Measurements from ENCODE around the gene NUP210. TPM values are rescaled to one million over a fixed set of nuclear protein-coding genes. Genes with fewer than 3 reads are reported as not detected.

Gene NUP210
- total and polyA plus RNA-seq, 2 of the 13 experiments (the other 11 are each of a cell fraction or from before 2014, with no cell fraction given), result 31.6 to 35.2 TPM

GRCh38 chr3:13406190-13406589 is 13.9 kb downstream of the NUP210 start:
- Histone ChIP-seq H3K36me3 (replicated peaks in 1 of 2; ENCODE audit: control insufficient read depth in 1 of 2, insufficient read depth in 2 of 2, low read length in 2 of 2) (peaks cover 0 to 7% of the 10 kb centered on the region in 2 experiments; a peak in 4 of 5 replicates), H3K4me3 (replicated peaks in 1 of 3; ENCODE audit: insufficient read depth in 1 of 3, low read depth in 2 of 3, low read length in 3 of 3) (no peak overlapping the region), H3K4me1 (ENCODE audit: insufficient read depth, low read length) (peaks cover 2% of the 10 kb centered on the region; the same call in 1 of the 2 replicates), H3K9ac (ENCODE audit: insufficient read depth, low read depth, low read length) (no peak overlapping the region), H2AFZ (ENCODE audit: low read length) (no peak overlapping the region), H3K27ac (ENCODE audit: extremely low read length, insufficient read depth, low read length) (no peak overlapping the region), H3K79me2 (ENCODE audit: insufficient read depth, low read length) (peaks cover 51% of the 10 kb centered on the region), H4K20me1 (ENCODE audit: insufficient read depth, low read length) (peaks cover 3% of the 10 kb centered on the region; the same call in 1 of the 2 replicates), H3K27me3 (ENCODE audit: control insufficient read depth in 1 of 2, insufficient read depth in 2 of 2, low read length in 2 of 2) (no peaks in the 10 kb centered on the region), H3K9me3 (ENCODE audit: low read length) (peaks cover 8% of the 10 kb centered on the region), H3K4me2 (ENCODE audit: low read depth, low read length) (no peak overlapping the region)
- DNase-seq (ENCODE audit: low spot score), result no peak
- CTCF ChIA-PET (ENCODE audit: low intra/inter-chr PET ratio, low total read pairs), result no interaction called here
- 83% methylated on average over 4 of the region's 5 CpGs for WGBS (ENCODE audit: low lambda C conversion rate)
- peak; percentile 20; the same call in 1 of the 3 replicates for ATAC-seq
- POLR2A ChIA-PET, result no interaction called here
- no peak for FAIRE-seq
- in situ Hi-C loops (cut with HindIII; ENCODE audit: extremely low pct_ligation_motif_present, low pct_unique_long_range_greater_than_20kb), result no loop called here
- intact Hi-C loops (cut with micrococcal nuclease; ENCODE audit: unreplicated experiment), result no loop called here
- no TSS peak for BruUV-seq (replicated peaks)
- TF ChIP-seq CBX1 (IDR thresholded peaks at IDR 0.05; ENCODE audit: low read depth), result no peak

DNA sequence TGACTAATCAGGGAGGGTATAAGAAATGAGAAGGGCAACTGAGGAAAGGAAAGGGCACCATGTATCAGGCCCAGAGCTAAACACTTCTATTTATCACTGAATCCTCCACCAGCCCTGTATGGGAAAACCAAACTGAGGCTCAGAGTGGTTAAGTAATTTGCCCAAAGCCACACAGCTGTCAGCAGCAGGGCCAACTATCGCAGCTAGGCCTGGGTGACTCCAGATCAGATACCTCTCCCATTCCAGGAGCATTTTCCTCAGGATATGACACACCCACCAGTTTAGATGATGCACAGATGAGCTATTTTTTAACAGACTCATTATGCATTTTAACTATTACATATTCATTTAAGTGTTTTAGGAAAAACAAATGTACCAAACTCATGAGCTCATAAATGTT is 14.5 kb downstream of the NUP210 start:
- Histone ChIP-seq H3K9me3 (ENCODE audit: low read length) (peaks cover 8% of the 10 kb centered on the region), H3K27ac (ENCODE audit: extremely low read length, insufficient read depth, low read length) (no peak overlapping the region), H3K4me1 (ENCODE audit: insufficient read depth, low read length) (no peaks in the 10 kb centered on the region; the same call in 1 of the 2 replicates), H4K20me1 (ENCODE audit: insufficient read depth, low read length) (peaks cover 3% of the 10 kb centered on the region; the same call in 1 of the 2 replicates), H3K27me3 (ENCODE audit: control insufficient read depth in 1 of 2, insufficient read depth in 2 of 2, low read length in 2 of 2) (no peaks in the 10 kb centered on the region), H3K9ac (ENCODE audit: insufficient read depth, low read depth, low read length) (no peak overlapping the region), H3K36me3 (replicated peaks in 1 of 2; ENCODE audit: control insufficient read depth in 1 of 2, insufficient read depth in 2 of 2, low read length in 2 of 2) (peaks cover 0 to 7% of the 10 kb centered on the region in 2 experiments; a peak in 4 of 5 replicates), H3K79me2 (ENCODE audit: insufficient read depth, low read length) (peaks cover 55% of the 10 kb centered on the region), H2AFZ (ENCODE audit: low read length) (no peak overlapping the region), H3K4me2 (ENCODE audit: low read depth, low read length) (no peak overlapping the region), H3K4me3 (replicated peaks in 1 of 3; ENCODE audit: insufficient read depth in 1 of 3, low read depth in 2 of 3, low read length in 3 of 3) (no peak overlapping the region)
- ATAC-seq, result no peak
- TF ChIP-seq ZNF768 (CRISPR knock-in tag; IDR thresholded peaks at IDR 0.05) (peak; percentile 73; the same call in 1 of the 2 replicates), KAT8 (CRISPR knock-in tag; IDR thresholded peaks at IDR 0.05) (no peak), EZH2 (conservative IDR thresholded peaks at IDR 0.05; ENCODE audit: low read depth, low read length) (no peak)
- POLR2A ChIA-PET, result no interaction called here
- BruUV-seq (replicated peaks), result no TSS peak
- in situ Hi-C loops (cut with HindIII; ENCODE audit: extremely low pct_ligation_motif_present, low pct_unique_long_range_greater_than_20kb) (no loop called here), intact Hi-C loops (cut with micrococcal nuclease; ENCODE audit: unreplicated experiment) (no loop called here)
- no peak for DNase-seq (ENCODE audit: low spot score)
- CTCF ChIA-PET (ENCODE audit: low intra/inter-chr PET ratio, low total read pairs), result no interaction called here
- 100% methylated on average over 1 of the region's 1 CpG for WGBS (ENCODE audit: low lambda C conversion rate)
- no peak for FAIRE-seq

Measured in HepG2 (cell line).